ENCODE measurements around the gene ATG2B. TPM values are rescaled to one million over a fixed set of nuclear protein-coding genes. Genes with fewer than 3 reads are reported as not detected.

Gene ATG2B
- total RNA-seq, 4 donors from 2014 or later = 17.1 to 56.6 (median 41.6) TPM

GRCh38 chr14:96383445-96383844 is 20.3 kb upstream of the ATG2B start:
- no peak for TF ChIP-seq POLR2A (IDR thresholded peaks at IDR 0.05)
- no peak for TF ChIP-seq CTCF (IDR thresholded peaks at IDR 0.05)
- no peak overlapping the region for H3K4me3 ChIP-seq
- no peaks in the 10 kb centered on the region for H3K36me3 ChIP-seq

DNA sequence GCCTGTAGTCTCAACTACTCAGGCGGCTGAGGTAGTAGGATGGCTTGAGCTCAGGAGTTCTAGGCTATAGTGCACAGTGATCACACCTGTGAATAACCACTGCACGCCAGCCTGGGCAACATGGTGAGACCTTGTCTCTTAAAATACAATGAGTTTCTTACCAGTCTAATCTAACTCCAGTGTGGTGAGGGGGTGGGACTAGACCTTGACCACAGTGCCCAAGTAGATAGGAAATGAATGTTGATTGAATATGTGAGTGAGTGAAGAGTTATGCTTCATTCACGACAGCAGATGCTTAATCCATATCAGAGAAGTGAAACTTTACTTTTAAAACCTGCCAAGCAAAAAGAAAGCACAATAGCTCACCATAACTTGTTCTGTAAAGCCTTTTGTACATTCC is 17.6 kb upstream of the ATG2B start:
- Histone ChIP-seq H3K4me1 (no peaks in the 10 kb centered on the region), H3K4me3 (no peak overlapping the region), H3K27ac (no peak overlapping the region), H3K27me3 (no peaks in the 10 kb centered on the region), H3K36me3 (no peaks in the 10 kb centered on the region), H3K9me3 (no peaks in the 10 kb centered on the region)
- no peak for TF ChIP-seq POLR2A (IDR thresholded peaks at IDR 0.05)
- TF ChIP-seq CTCF (IDR thresholded peaks at IDR 0.05) = no peak
- intact Hi-C loops (cut with DNase I; ENCODE audit: low total_unique reads) = no loop called here
- DNase-seq = no peak

More at GRCh38 chr14:96383445-96383844, 20.3 kb upstream of the ATG2B start:
- intact Hi-C loops (cut with DNase I; ENCODE audit: low total_unique reads) = no loop called here
- H3K9me3 ChIP-seq = no peaks in the 10 kb centered on the region
- no peaks in the 10 kb centered on the region for H3K27me3 ChIP-seq
- no peak overlapping the region for H3K27ac ChIP-seq
- H3K4me1 ChIP-seq = no peaks in the 10 kb centered on the region
- no peak for DNase-seq

DNA sequence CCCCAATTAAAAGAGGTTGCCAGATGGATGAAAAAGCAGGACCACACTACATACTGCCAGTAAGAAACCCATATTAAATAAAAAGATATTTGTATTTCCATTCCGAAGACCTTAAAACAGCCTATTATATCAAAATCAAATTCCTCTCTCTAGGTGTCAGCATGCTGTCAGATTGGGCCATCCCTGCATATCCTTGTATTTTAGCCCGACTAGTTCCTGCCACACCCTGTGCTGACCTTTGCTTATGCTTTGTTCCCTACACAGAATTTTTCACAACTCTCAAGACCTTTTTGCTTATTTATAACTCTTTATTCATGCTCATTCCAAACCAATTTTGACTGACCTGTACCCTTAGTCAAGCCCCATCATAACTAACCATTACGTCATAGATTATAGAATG is 13.0 kb upstream of the ATG2B start:
- no peaks in the 10 kb centered on the region for H3K4me1 ChIP-seq
- H3K27ac ChIP-seq = no peak overlapping the region
- TF ChIP-seq CTCF (IDR thresholded peaks at IDR 0.05) (no peak), POLR2A (IDR thresholded peaks at IDR 0.05) (no peak)
- no peaks in the 10 kb centered on the region for H3K27me3 ChIP-seq
- H3K9me3 ChIP-seq = no peaks in the 10 kb centered on the region
- H3K4me3 ChIP-seq = no peak overlapping the region
- intact Hi-C loops (cut with DNase I; ENCODE audit: low total_unique reads) = no loop called here
- H3K36me3 ChIP-seq = no peaks in the 10 kb centered on the region
- DNase-seq = no peak

DNA sequence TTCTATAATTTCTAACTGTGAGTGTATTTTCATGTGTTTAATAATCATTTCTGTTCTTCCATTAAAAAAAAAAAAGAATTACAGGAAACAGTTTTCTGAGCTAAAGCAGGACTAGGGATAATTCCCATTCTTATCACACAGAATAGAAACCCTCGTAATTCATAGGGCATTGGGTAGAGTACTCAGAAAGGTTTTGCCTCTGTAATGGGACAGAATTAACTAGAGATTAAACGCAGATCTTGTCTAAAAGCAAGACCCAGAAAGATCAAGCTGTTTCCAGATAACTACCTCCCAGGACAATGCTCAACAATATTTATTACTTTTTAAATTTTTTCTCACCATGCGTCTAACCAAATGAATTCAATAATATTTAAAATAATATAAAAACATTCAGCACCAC is 10.4 kb upstream of the ATG2B start:
- no peak overlapping the region for H3K4me3 ChIP-seq
- no peaks in the 10 kb centered on the region for H3K36me3 ChIP-seq
- intact Hi-C loops (cut with DNase I; ENCODE audit: low total_unique reads) = no loop called here
- no peaks in the 10 kb centered on the region for H3K27me3 ChIP-seq
- TF ChIP-seq CTCF (IDR thresholded peaks at IDR 0.05) = no peak
- no peak for TF ChIP-seq POLR2A (IDR thresholded peaks at IDR 0.05)
- no peak overlapping the region for H3K27ac ChIP-seq
- H3K9me3 ChIP-seq = no peaks in the 10 kb centered on the region
- no peak for DNase-seq
- H3K4me1 ChIP-seq = no peaks in the 10 kb centered on the region

DNA sequence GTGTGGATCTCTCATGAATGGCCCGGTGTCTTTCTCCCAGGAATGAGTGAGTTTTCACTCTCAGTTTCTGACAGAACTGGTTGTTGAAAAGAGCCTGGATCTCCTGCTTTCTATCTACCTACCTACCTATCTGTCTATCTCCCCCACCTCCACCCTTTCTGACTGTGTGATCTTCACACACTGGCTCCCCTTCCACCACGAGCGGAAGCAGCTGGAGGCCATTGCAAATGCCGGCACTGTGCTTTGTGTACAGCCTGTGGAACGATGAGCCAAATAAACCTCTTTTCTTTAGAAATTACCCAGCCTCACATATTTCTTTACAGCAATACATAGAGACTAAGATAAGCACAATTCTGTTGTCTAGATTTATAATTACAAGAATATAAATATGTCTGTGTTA is 7.4 kb upstream of the ATG2B start:
- H3K36me3 ChIP-seq = no peaks in the 10 kb centered on the region
- H3K27me3 ChIP-seq = no peaks in the 10 kb centered on the region
- H3K27ac ChIP-seq = no peak overlapping the region
- TF ChIP-seq CTCF (IDR thresholded peaks at IDR 0.05) (no peak), POLR2A (IDR thresholded peaks at IDR 0.05) (no peak)
- no peaks in the 10 kb centered on the region for H3K9me3 ChIP-seq
- intact Hi-C loops (cut with DNase I; ENCODE audit: low total_unique reads) = no loop called here
- no peak for DNase-seq
- H3K4me3 ChIP-seq = no peak overlapping the region
- H3K4me1 ChIP-seq = no peaks in the 10 kb centered on the region
